GM18517 (cell line): ENCODE results near the gene BHLHE41.

Experiments
- ATAC-seq: cut with Tn5 transposase; IDR thresholded peaks from one replicate; pipeline ENCODE4 v1.9.1; 2021; ENCODE audit warnings: mild to moderate bottlenecking, moderate library complexity; ENCODE audit not compliant: unreplicated experiment

BHLHE41 gene

GRCh38 chr12:26135010-26135420, 10.2 kb upstream of the BHLHE41 start:
- no peak for ATAC-seq

GRCh38 chr12:26134540-26134939, 9.7 kb upstream of the BHLHE41 start:
- no peak for ATAC-seq

- no peak for ATAC-seq
These were observed 8.7 kb upstream of the BHLHE41 start for GRCh38 chr12:26133521-26133920.

- ATAC-seq, result no peak
These were observed 8.0 kb upstream of the BHLHE41 start for GRCh38 chr12:26132866-26133265.

GRCh38 chr12:26131936-26132335, 7.1 kb upstream of the BHLHE41 start:
- ATAC-seq, result no peak

GRCh38 chr12:26130728-26131127, 5.9 kb upstream of the BHLHE41 start:
- peak; percentile 37 for ATAC-seq

GRCh38 chr12:26128168-26128567, 3.3 kb upstream of the BHLHE41 start:
- no peak for ATAC-seq

GRCh38 chr12:26127404-26127803, 2.6 kb upstream of the BHLHE41 start:
- ATAC-seq, result no peak

GRCh38 chr12:26126340-26127284, 1.8 kb upstream of the BHLHE41 start:
- peak; percentile 34 for ATAC-seq

- peak; percentile 30 for ATAC-seq
These were observed 833 bp upstream of the BHLHE41 start for GRCh38 chr12:26125400-26126339.

- no peak for ATAC-seq
These were observed 1.3 kb downstream of the BHLHE41 start for GRCh38 chr12:26123482-26123980.

- no peak for ATAC-seq
These were observed 2.0 kb downstream of the BHLHE41 start for GRCh38 chr12:26122681-26123481.

- no peak for ATAC-seq
These were observed 2.7 kb downstream of the BHLHE41 start for GRCh38 chr12:26122061-26122680.

GRCh38 chr12:26121323-26122060, 3.3 kb downstream of the BHLHE41 start:
- ATAC-seq, result no peak

GRCh38 chr12:26120561-26121274, 4.1 kb downstream of the BHLHE41 start:
- ATAC-seq, result no peak

GRCh38 chr12:26119391-26119989, 5.3 kb downstream of the BHLHE41 start:
- peak; percentile 40 for ATAC-seq

GRCh38 chr12:26118308-26118707, 6.5 kb downstream of the BHLHE41 start:
- ATAC-seq, result no peak
